ENCODE measurements around the gene ATP8A1. TPM values are rescaled to one million over a fixed set of nuclear protein-coding genes. Genes with fewer than 3 reads are reported as not detected.

ATP8A1 gene
- total RNA-seq, 4 donors from 2014 or later = 5.9 to 16.5 (median 7.3) TPM

GRCh38 chr4:42638321-42638720 lies 18.6 kb downstream of the ATP8A1 start:
- Histone ChIP-seq H3K4me3 (no peak overlapping the region), H3K4me1 (no peaks in the 10 kb centered on the region), H3K27me3 (no peaks in the 10 kb centered on the region), H3K9me3 (no peaks in the 10 kb centered on the region), H3K36me3 (no peaks in the 10 kb centered on the region), H3K27ac (no peak overlapping the region)
- DNase-seq (ENCODE audit: low spot score in 2 of 2) = no peak
- WGBS = 61% methylated on average over 5 of the region's 5 CpGs
- TF ChIP-seq, protein P1, sequence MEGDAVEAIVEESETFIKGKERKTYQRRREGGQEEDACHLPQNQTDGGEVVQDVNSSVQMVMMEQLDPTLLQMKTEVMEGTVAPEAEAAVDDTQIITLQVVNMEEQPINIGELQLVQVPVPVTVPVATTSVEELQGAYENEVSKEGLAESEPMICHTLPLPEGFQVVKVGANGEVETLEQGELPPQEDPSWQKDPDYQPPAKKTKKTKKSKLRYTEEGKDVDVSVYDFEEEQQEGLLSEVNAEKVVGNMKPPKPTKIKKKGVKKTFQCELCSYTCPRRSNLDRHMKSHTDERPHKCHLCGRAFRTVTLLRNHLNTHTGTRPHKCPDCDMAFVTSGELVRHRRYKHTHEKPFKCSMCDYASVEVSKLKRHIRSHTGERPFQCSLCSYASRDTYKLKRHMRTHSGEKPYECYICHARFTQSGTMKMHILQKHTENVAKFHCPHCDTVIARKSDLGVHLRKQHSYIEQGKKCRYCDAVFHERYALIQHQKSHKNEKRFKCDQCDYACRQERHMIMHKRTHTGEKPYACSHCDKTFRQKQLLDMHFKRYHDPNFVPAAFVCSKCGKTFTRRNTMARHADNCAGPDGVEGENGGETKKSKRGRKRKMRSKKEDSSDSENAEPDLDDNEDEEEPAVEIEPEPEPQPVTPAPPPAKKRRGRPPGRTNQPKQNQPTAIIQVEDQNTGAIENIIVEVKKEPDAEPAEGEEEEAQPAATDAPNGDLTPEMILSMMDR (IDR thresholded peaks at IDR 0.05) = no peak
- no peak for TF ChIP-seq EP300 (IDR thresholded peaks at IDR 0.05)

- no peak for TF ChIP-seq POLR2AphosphoS5 (IDR thresholded peaks at IDR 0.05)
- no peak for TF ChIP-seq EP300 (IDR thresholded peaks at IDR 0.05)
- TF ChIP-seq, protein P1 (IDR thresholded peaks at IDR 0.05) = no peak
- no peak for TF ChIP-seq POLR2A (IDR thresholded peaks at IDR 0.05)
- no peak for DNase-seq (ENCODE audit: low spot score in 2 of 2)
- Histone ChIP-seq H3K27me3 (no peaks in the 10 kb centered on the region), H3K4me1 (no peaks in the 10 kb centered on the region), H3K4me3 (no peak overlapping the region), H3K27ac (no peak overlapping the region), H3K36me3 (no peaks in the 10 kb centered on the region), H3K9me3 (no peaks in the 10 kb centered on the region)
Measured at GRCh38 chr4:42637867-42638266, 19.0 kb downstream of the ATP8A1 start.

GRCh38 chr4:42637104-42637503 lies 19.8 kb downstream of the ATP8A1 start:
- Histone ChIP-seq H3K9me3 (no peaks in the 10 kb centered on the region), H3K27me3 (no peaks in the 10 kb centered on the region), H3K4me3 (no peak overlapping the region), H3K4me1 (no peaks in the 10 kb centered on the region), H3K27ac (no peak overlapping the region), H3K36me3 (no peaks in the 10 kb centered on the region)
- TF ChIP-seq, protein P1 (IDR thresholded peaks at IDR 0.05) = no peak
- no peak for TF ChIP-seq POLR2A (IDR thresholded peaks at IDR 0.05)
- TF ChIP-seq POLR2AphosphoS5 (IDR thresholded peaks at IDR 0.05) = no peak
- TF ChIP-seq EP300 (IDR thresholded peaks at IDR 0.05) = no peak
- WGBS = 82% methylated on average over 3 of the region's 3 CpGs
- DNase-seq (ENCODE audit: low spot score in 2 of 2) = no peak

DNA sequence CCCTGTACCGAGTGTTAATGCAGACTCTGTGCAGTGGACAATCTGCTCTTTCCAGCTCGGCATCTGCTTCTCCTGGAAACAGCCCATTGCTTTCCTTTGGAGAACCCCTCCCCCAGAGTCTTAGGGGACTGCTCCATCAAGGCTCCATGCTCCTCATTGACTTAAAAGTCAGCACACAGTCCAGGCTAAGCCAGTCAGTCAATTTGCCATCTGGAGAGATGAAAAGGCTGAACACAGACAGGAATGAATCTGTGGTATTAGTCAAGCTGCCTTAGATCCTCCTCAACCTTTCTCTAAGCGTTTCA lies 20.3 kb downstream of the ATP8A1 start:
- TF ChIP-seq POLR2AphosphoS5 (IDR thresholded peaks at IDR 0.05) (no peak), EP300 (IDR thresholded peaks at IDR 0.05) (no peak), POLR2A (IDR thresholded peaks at IDR 0.05) (no peak)
- TF ChIP-seq, protein P1 (IDR thresholded peaks at IDR 0.05) = no peak
- H3K9me3 ChIP-seq = no peaks in the 10 kb centered on the region
- H3K36me3 ChIP-seq = no peaks in the 10 kb centered on the region
- WGBS = 55% methylated on average over 3 of the region's 3 CpGs
- no peak overlapping the region for H3K4me3 ChIP-seq
- H3K27me3 ChIP-seq = no peaks in the 10 kb centered on the region
- H3K27ac ChIP-seq = no peak overlapping the region
- H3K4me1 ChIP-seq = no peaks in the 10 kb centered on the region
- DNase-seq (ENCODE audit: low spot score in 2 of 2) = no peak

DNA sequence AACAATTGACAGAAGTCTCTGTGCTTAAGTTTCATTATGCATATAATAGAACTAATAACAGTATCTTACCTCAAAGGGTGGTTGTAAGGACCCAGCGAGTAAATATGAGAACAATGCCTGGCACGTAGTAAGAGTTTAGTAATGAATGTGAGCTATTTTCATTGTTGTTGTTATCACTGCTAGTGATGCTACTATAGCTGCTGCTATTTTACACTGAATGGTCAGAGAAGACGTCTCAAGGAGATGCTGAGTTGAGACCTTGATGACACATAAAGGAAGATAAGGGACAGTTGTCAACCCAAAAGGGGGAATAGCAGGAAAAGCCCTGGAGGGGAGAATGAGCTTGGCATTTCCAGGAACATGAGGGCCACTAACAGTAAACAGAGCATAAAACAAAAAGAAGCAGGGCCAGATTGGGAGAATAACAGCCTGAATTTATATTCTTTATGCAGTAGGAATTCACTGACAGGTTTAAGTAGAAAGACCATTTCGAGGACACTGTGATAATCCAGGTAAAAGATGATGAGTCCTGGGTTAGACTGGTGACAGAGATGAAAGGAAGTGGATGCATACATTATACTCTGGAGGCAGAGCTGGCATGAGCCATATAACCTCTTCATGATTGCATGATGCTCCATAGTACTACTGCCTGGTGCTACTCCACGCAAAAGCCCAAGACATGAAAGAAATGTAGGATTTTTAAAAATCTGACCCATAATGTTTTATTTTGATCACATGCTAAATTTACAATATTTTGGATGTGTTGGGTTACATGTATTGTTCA lies 23.1 kb downstream of the ATP8A1 start:
- DNase-seq (ENCODE audit: low spot score in 2 of 2) = no peak
- H3K27ac ChIP-seq = no peak overlapping the region
- H3K36me3 ChIP-seq = no peaks in the 10 kb centered on the region
- 71% methylated on average over 5 of the region's 5 CpGs for WGBS
- TF ChIP-seq POLR2A (IDR thresholded peaks at IDR 0.05) (no peak), POLR2AphosphoS5 (IDR thresholded peaks at IDR 0.05) (no peak), EP300 (IDR thresholded peaks at IDR 0.05) (no peak)
- TF ChIP-seq, protein P1 (IDR thresholded peaks at IDR 0.05) = no peak
- no peaks in the 10 kb centered on the region for H3K9me3 ChIP-seq
- no peak overlapping the region for H3K4me3 ChIP-seq
- peaks cover 1% of the 10 kb centered on the region for H3K4me1 ChIP-seq
- H3K27me3 ChIP-seq = no peaks in the 10 kb centered on the region
